Umbilical cord (tissue), 2 donors: ENCODE results near the gene PGLYRP4. TPM values are rescaled to one million over a fixed set of nuclear protein-coding genes. Genes with fewer than 3 reads are reported as not detected.

ENCODE experiments used
- DNase-seq: peaks from one replicate; pipeline ENCODE4 v3.0.0-alpha.2; 2015; ENCODE audit warnings: low spot score
- total RNA-seq: library from RNA; depleted of rRNA; stranded (reverse); fragments of >200 nt; gene quantifications from one replicate; pipeline ENCODE4 v1.2.3, GENCODE V29; 2014; ENCODE audit warnings: low replicate concordance; ENCODE audit not compliant: insufficient read depth

The PGLYRP4 gene
- total RNA-seq, 1 donor from 2014 or later = 0.48 TPM

DNA sequence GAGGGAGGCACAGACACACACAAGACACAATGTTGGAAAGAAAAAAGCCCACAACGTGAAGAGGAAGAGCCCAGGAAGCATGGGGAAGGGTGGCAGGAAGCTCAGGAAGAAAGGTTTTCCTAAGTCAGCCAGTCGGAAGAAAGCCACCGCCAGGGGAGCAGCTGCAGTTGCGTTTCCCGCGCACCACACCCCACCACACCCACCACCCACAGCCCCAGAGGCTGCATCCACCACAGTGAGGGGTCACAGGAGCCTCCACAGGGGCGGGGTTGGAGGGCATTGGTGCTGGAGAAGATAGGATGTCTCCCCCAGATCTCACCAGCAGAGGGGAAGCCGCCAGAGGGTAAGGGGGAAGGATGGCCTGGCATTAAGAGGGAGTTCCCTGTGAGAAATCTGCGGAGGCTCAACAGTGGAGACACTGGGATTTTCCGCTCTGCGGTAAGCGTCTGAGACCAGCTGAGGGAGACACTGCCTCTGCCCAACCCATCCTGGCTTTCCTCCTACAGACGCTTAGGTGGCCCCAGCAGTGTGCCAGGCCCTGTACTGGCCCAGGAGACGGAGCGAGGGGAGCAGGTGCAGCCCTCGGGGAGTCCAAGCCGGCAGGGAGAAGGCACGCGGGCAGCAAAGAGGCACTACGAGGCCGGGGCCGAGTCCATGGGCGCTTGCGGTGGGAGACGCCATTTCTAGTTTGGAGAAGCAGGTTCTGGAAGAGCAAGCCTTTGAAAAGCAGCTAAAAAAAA lies 55.7 kb downstream of the PGLYRP4 start:
- DNase-seq = no peak

DNA sequence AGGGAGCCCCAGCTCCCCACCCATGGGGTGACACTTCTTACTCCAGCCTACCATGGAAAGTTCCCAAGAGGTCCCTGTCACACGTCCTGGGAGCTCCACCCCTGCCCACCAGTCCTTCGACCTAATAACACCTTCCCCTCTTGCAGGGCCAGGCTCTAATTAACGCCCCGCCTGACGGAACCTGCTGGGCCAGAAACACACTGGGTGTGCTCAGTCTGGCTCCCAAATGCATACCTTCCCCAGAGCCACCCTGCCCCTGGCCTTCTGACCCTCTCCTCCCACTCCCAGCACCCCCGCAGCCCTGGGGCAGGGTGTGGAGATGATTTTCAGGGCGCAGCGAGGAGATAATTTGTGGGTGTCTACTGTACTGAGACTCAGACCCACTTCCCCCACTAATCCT lies 56.5 kb downstream of the PGLYRP4 start:
- DNase-seq = no peak

DNA sequence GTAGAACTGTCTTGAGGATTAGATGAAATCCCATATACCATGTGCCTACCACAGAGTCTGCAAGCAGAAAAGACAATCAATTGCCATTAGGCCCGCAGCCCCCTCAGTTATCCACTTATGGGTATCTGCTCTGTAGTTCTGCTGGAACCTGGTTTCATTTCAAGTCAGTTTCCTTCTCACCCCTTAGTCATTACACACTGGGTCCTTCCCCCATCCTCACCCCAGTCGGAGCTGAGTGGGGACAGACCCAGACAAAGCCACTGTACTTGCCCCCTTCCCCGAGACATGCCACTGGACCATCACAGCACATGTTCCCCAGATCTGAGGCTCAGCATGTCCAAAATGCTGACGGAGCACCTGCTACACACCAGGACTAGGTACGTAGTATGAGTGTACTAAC lies 57.1 kb downstream of the PGLYRP4 start:
- no peak for DNase-seq

DNA sequence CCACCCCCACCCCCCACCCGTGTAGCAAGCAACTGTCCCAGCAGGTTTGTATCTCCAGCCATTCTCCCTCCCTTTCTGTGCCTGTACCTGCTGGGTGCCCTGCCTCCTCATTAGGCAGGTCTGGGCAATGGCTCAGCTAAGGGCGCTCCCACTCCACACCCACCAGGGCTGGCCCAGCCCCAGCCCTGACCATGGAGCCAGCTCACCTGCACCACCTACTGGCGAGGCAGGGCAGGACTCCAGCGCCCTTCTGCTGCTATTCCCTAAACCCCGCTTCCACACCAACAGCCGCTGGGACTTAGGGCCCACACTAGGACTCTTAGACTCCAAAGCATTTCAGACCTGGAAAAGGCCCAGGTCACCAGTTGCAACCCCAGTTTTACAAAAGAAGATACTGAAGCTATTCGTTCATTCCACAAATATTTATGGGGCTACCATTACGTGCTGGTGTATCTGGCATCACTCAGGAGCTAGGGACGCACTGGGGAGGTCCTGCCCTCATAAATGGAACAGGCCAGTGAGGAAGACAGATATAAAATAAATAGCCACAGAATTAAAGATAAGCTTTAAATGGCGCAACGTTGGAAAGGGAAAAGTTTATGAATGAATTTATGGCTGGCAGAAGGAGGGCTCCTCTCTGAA lies 59.9 kb downstream of the PGLYRP4 start:
- no peak for DNase-seq

Other genes starting within 250 kb of the PGLYRP4 start
- not detected for gene SPRR2F, start 235.3 kb downstream of the PGLYRP4 start, total RNA-seq
- 11.3 TPM for gene SPRR2G, start 198.0 kb downstream of the PGLYRP4 start, total RNA-seq
- not detected for gene LELP1, start 145.4 kb downstream of the PGLYRP4 start, total RNA-seq
- 8.2 TPM for gene PRR9, start 131.3 kb downstream of the PGLYRP4 start, total RNA-seq
- gene LORICRIN, start 89.2 kb downstream of the PGLYRP4 start, total RNA-seq = not detected
- not detected for gene PGLYRP3, start 35.9 kb downstream of the PGLYRP4 start, total RNA-seq
- gene S100A9, start 9.0 kb upstream of the PGLYRP4 start, total RNA-seq = 224 TPM
- gene S100A12, start 26.8 kb upstream of the PGLYRP4 start, total RNA-seq = not detected
- 16.6 TPM for gene S100A8, start 42.2 kb upstream of the PGLYRP4 start, total RNA-seq
- gene S100A7A, start 67.7 kb upstream of the PGLYRP4 start, total RNA-seq = 2.9 TPM
- gene S100A7, start 111.8 kb upstream of the PGLYRP4 start, total RNA-seq = not detected
- 216 TPM for gene S100A6, start 187.2 kb upstream of the PGLYRP4 start, total RNA-seq
- not detected for gene S100A5, start 192.1 kb upstream of the PGLYRP4 start, total RNA-seq
- 122 TPM for gene S100A4, start 197.0 kb upstream of the PGLYRP4 start, total RNA-seq
- not detected for gene S100A3, start 200.4 kb upstream of the PGLYRP4 start, total RNA-seq
- 20.7 TPM for gene S100A2, start 217.0 kb upstream of the PGLYRP4 start, total RNA-seq